KG1 (cell line): ENCODE data around the gene TRIM67.
"Not testable (repeated sequence)": the region's sequence is repeated elsewhere in the genome, so short reads cannot be mapped to it uniquely, and the experiment has no call there.

Experiments
- DNase-seq: peaks from one replicate; lab custom pipeline; 2025; lab: John Stamatoyannopoulos, UW

Gene TRIM67

GRCh38 chr1:231161667-231162296 lies at the start of gene TRIM67:
Gene TRIM67, plus strand, starts transcription at chr1:231162058. Its CDS starts 912 bp downstream, at chr1:231162970.
- DNase-seq: no peak

- no peak for DNase-seq
Measured at GRCh38 chr1:231116738-231117137, 45.1 kb upstream of the TRIM67 start.

DNA sequence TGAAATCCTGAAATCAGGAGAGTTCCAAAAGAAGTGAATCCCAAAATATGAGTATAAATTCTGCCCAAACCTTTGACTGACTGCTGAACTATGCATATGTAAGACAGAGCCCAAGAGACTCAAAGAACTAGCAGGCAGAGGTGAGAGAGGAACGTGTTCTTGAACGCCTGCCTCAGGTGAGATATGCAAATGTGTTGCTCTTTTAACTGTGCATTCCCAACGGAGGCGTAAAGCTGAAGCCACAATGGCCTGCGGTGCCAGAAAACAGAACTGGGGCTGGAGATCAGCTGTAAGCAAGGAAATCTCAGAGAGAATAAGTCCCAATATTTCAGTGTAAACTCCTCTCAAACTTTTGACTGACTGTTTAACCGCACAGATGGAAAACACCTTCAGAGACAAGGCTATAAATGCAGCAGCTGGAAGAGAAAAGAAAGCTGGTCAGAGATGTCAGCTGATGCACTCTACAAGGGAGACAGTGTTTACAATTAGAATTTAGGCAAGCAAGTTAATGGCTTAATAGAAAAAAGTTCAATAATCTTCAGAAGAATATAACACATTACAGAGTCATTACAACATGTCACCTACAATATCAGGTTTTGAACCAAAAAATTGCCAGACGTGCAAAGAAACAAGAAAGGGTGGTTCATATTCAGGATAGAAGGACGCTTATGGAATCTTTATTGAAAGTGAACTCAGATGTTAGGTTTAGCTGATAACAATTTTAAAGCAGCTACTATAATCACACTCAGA lies 43.0 kb upstream of the TRIM67 start:
- no peak for DNase-seq

DNA sequence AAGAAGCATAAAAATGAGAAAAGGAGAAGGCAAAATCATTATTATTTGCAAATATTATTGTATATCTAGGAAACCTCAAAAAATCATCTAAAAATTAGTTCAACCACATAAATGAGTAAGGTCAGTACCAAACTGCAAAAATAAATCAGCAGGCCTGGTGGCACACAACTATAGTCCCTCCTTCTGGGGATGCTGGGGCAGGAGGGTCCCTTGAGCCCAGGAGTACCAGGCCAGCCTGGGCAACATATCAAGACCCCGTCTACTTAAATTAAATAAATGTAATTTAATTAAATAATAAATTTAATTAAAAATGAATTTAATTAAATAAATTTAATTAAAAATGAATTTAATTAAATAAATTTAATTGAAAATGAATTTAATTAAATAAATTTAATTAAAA lies 40.3 kb upstream of the TRIM67 start:
- DNase-seq: no peak

DNA sequence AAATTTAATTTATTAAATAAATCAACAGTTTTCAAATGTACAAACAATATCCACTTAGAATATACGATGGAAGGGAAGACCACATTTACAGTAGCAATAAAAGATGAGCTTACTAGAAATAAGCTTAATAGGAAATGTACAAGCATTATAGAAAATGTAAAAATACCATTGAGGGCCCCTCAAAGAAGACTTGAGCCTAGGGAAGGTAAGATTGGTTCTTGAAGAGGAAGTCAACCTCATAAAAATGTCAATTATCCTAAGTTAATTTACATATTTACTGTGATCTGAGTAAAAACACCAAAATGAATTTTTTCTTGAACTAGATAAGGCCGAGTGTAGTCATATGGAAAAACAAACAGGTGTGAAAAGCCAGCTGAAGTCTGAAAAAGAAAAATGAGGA lies 39.7 kb upstream of the TRIM67 start:
- no peak for DNase-seq

GRCh38 chr1:231124746-231125145 lies 37.1 kb upstream of the TRIM67 start:
- no peak for DNase-seq

DNA sequence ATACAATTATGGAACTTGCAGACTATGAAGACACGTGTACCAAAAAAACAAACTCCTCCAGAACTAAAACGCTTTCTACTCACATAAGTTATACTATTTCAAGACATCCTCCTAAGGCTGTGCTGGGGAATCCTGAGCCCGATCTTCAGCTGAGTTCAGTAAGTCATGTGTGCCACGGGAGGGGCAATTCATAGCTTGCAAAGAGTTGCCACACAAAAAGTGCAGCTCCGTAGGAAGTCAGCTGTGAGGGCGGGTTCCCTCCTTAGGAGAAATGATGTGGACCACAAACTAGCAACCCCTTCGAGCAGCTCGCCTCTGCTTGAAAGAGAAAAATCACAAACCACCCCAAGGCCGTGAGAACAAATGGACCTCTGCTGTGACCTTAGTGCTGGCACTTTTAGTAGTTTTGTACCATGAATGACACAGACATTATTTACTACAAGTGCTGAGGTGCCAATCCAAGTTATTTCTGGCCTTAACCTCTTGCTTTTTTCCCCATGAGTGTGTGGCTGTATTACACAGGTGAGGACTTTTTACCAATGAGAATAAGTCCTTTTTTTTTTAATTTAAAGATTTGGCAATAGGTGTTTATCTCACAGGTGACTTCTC lies 35.8 kb upstream of the TRIM67 start:
- no peak for DNase-seq

- not testable (repeated sequence) for DNase-seq
Measured at GRCh38 chr1:231127106-231127505, 34.8 kb upstream of the TRIM67 start.

GRCh38 chr1:231128471-231128870 lies 33.4 kb upstream of the TRIM67 start:
- DNase-seq: not testable (repeated sequence)

DNA sequence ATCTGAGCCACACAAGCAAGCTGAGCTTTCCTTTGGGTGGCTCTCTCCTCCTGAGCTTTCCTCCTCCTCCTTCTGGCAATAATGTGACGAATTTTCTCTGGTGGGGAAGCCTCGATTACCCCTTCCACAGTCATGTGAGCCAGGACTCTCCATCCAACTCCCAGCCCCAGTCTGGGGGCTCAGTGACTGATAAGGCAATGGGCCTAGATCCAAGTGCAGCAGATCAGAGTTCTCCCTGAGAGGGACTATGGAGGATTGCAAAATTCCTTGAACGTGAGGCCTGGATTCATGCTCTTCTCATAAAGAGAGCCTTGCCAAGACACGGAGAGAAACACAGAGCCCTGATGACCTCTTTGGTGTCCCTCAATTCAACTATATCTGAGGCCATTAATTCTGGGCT lies 31.3 kb upstream of the TRIM67 start:
- no peak for DNase-seq

- not testable (repeated sequence) for DNase-seq
Measured at GRCh38 chr1:231132591-231132990, 29.3 kb upstream of the TRIM67 start.

GRCh38 chr1:231134624-231135023 lies 27.2 kb upstream of the TRIM67 start:
- no peak for DNase-seq

- no peak for DNase-seq
Measured at GRCh38 chr1:231138236-231138635, 23.6 kb upstream of the TRIM67 start.

DNA sequence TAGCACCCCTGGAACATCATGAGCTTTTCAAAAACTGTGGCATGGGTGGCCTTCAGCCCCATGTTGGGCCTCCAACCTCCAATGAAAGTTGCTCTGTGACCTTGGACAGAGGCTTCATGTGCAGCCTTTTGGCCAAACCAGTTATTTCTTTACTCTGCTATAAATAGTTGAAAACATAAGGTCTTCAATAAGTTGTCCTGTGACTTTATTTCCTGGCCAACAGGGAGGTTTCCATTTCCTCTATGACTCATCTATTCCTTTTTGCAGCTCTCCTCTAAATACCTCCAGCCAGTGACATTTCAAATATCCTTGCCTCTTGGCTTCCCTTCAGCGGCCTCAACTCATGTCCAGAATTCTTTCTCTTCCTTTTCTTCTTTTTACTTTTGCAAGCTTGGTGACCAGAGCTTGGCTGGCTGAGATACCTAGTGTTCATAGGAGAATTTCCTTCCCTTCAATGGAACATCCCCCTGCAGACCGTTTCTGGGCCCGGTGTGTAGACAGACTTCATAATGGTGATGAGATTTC lies 22.7 kb upstream of the TRIM67 start:
- DNase-seq: no peak

DNA sequence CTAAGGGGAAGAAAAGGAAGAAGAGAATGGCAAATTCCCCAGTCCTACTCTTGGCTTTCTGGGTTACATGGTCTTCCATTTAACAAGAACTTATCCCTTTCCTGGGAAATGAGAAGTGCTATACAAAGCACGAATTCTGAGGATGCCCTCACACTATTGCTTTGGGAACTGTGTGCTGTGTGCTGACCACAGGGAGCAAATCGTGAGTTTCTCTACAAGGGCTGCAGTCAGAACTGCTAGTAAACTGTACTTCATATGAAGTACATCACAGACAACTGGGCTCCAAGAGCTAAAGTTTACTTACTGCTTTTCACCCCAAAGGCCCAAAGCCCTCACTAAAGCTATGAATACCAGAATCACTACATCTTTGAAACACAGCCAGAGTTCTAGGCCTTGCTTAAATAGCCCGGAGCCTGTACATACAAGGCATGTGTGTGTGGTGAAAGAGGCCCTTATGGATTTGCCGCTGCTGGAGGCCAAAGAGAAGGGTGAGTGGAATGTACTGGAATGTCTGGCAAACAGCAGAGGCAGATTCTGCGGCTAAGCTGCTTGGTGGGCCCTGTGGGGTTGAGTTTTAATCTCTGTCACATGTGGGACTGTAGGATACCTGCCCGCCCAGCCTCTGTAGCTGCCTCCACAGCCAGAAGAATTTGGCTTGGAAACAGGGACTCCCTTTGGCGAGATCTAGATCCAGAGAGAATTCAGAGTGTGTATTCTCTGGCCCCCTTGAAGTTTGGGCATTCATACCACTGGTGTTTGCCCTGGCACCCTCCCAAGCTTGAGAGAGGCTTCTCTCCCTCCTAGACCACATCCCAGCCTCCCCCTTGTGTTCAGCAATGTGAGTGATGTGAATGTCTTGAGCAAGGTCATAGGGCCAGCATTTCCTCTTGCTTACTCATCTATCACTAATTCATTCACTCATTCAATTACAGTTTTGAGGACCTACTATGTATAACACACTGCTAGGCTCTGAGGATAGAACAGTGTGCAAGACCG lies 21.9 kb upstream of the TRIM67 start:
- DNase-seq: no peak

DNA sequence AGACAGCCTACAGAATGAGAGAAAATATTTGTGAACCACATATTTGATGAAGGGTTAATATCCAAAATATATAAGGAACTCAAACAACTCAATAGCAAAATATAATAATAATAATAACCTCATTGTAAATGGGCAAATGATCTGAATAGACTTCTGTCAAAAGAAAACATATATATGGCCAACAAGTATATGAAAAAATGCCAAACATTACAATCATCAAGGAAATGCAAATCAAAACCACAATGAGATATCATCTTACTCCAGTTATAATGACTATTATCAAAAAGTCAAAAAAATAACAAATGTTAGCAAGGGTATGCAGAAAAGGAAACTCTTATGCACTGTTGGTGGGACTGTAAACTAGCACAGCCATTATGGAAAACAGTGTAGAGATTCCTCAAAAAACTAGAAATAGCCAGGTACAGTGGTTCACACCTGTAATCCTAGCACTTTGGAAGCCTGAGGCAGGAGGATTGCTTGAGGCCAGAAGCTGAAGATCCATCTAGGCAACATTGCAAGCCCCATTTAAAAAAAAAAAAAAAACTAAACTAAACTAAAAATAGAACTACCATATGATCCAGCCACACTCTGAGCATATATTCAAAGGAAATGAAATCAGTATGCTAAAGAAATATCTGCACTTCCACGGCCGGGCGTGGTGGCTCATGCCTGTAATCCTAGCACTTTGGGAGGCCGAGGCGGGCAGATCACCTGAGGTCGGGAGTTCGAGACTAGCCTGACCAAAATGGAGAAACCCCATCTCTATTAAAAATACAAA lies 17.3 kb upstream of the TRIM67 start:
- DNase-seq: no peak

DNA sequence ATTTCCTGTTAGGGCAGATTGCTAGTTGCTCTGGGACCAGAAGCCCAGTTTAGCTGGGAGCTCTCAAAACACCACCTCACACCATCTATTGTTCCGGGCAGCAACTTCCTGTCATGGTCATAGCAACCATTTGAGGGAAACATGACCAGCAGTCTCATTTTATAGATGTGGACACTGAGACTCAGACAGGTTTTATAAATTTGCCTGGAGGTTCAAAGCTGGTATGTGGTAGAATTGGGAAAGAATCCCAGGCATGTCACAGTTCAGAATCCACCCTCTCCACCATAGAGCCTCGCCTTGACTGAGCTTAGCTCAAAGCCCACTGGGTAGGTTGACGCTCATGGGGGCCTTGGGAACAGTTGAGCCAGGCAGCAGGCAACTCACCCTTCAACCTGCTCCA lies 14.0 kb upstream of the TRIM67 start:
- no peak for DNase-seq

- DNase-seq: no peak
Measured at GRCh38 chr1:231151811-231152210, 10.0 kb upstream of the TRIM67 start.

DNA sequence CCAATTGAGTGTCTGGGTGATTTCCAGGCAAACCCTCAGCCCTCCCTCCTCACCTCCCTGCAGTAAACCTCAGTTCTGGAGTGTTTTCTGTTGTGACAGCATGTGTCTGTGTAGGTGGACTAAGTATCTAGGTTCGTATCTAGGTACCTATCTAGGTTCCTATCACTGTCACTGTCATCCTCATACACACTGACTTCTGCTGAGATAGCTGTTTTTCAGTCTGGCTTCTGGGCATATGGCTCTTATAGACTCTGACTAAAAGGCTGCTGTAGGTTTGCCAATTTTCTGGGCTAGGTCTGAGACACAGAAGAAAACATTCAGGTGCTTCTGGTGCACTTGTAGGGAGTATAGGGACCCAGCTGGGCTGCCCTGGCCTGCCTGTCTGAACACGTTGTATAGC lies 8.1 kb upstream of the TRIM67 start:
- no peak for DNase-seq

DNA sequence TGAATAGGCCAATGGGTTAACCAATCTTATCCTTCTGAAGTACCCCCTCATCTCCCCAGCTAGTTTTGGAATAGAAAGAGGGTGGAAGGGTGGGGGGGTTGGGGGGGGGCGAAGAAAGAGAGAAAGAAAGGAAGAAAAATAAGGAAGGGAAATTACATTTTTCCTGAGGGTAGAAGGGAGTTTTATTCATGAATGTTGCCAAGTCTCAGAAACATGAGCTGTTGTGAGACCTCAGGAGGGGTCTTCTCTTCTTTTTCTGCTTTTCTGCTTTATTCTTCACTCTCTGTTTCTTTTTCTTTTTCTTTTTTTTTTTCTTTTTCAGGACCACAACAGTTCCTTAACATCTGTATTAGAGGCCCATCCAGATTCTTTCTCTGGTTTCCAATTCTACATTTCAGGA lies 6.0 kb upstream of the TRIM67 start:
- no peak for DNase-seq

GRCh38 chr1:231157311-231157710 lies 4.5 kb upstream of the TRIM67 start:
- DNase-seq: no peak
